WTC11 (cell line): Measurements from ENCODE around the gene SLC2A1.
A peak's percentile ranks its signal among the peaks of the same experiment; 100 is the strongest.

Experiments
- ATF6 ChIP-seq: sonication (generic); formaldehyde crosslinking; IDR thresholded peaks from 2 replicates; pipeline ENCODE4 v1.8.1; 2023; ENCODE audit warnings: mild to moderate bottlenecking, missing genetic modification reagents
- CTCF ChIP-seq: fragments of 200-600 bp; IDR thresholded peaks from 2 replicates; pipeline ENCODE4 v1.8.0; 2022; ENCODE audit warnings: antibody characterized with exemption
- ERG ChIP-seq: fragments of 250-450 bp; sonication (Bioruptor Pico); IDR thresholded peaks from 2 replicates; pipeline ENCODE4 v1.8.0; 2021; ENCODE audit warnings: mild to moderate bottlenecking
- GRHL2 ChIP-seq: fragments of 250-450 bp; sonication (Bioruptor Pico); IDR thresholded peaks from 2 replicates; pipeline ENCODE4 v1.8.0; 2022; ENCODE audit warnings: mild to moderate bottlenecking, moderate library complexity; ENCODE audit not compliant: insufficient replicate concordance, severe bottlenecking
- HMGA2 ChIP-seq: fragments of 250-450 bp; sonication (Bioruptor Pico); IDR thresholded peaks from 2 replicates; pipeline ENCODE4 v1.4.0; 2021; ENCODE audit warnings: mild to moderate bottlenecking, moderate library complexity
- JUN ChIP-seq: sonication (generic); formaldehyde crosslinking; IDR thresholded peaks from 2 replicates; pipeline ENCODE4 v1.8.0; 2023; ENCODE audit warnings: mild to moderate bottlenecking, missing genetic modification reagents
- MYBL2 ChIP-seq: sonication (generic); formaldehyde crosslinking; IDR thresholded peaks from 2 replicates; pipeline ENCODE4 v1.8.1; 2023; ENCODE audit warnings: mild to moderate bottlenecking, moderate library complexity, missing genetic modification reagents
- NR1H2 ChIP-seq: sonication (generic); formaldehyde crosslinking; IDR thresholded peaks from 2 replicates; pipeline ENCODE4 v1.9.0; 2021; ENCODE audit warnings: mild to moderate bottlenecking, moderate library complexity, missing genetic modification reagents
- OVOL2 ChIP-seq: fragments of 250-450 bp; sonication (Bioruptor Pico); IDR thresholded peaks from 2 replicates; pipeline ENCODE4 v1.9.0; 2021; ENCODE audit warnings: mild to moderate bottlenecking, borderline replicate concordance
- SMAD3 ChIP-seq: sonication (generic); formaldehyde crosslinking; IDR thresholded peaks from 2 replicates; pipeline ENCODE4 v1.8.0; 2022; ENCODE audit warnings: missing genetic modification reagents, mild to moderate bottlenecking, borderline replicate concordance
- SMAD4 ChIP-seq: sonication (generic); formaldehyde crosslinking; IDR thresholded peaks from 2 replicates; pipeline ENCODE4 v1.8.0; 2022; ENCODE audit warnings: mild to moderate bottlenecking, missing genetic modification reagents
- ZNF138 ChIP-seq: sonication (generic); formaldehyde crosslinking; conservative IDR thresholded peaks from 2 replicates; pipeline ENCODE4 v1.8.1; 2022; ENCODE audit warnings: mild to moderate bottlenecking, moderate library complexity, missing genetic modification reagents

GRCh38 chr1:42913426-42914091 lies 45.1 kb downstream of the SLC2A1 start:
- TF ChIP-seq CTCF (peak; percentile 72), GRHL2 (CRISPR knock-in tag) (no peak), NR1H2 (CRISPR knock-in tag) (no peak), MYBL2 (no peak), JUN (CRISPR knock-in tag) (no peak), SMAD3 (CRISPR knock-in tag) (no peak), OVOL2 (no peak), ATF6 (CRISPR knock-in tag) (no peak), HMGA2 (CRISPR knock-in tag) (no peak), SMAD4 (CRISPR knock-in tag) (no peak), ERG (no peak), ZNF138 (CRISPR knock-in tag) (no peak)
